Activated CD8-positive, alpha-beta T cell treated with anti-CD3 and anti-CD28 coated beads for 36 hours (primary cell): Measurements from ENCODE around the gene CACNA2D4. TPM values are rescaled to one million over a fixed set of nuclear protein-coding genes. Genes with fewer than 3 reads are reported as not detected.

ENCODE experiments used
- ATAC-seq: fragments of 200-7000 bp; cut with Tn5 transposase; one replicate; pipeline ENCODE4 v1.10.0; 2021; ENCODE audit warnings: mild to moderate bottlenecking, moderate library complexity
- CTCF ChIA-PET: fragments of 350-600 bp; sonication (Branson Sonifier 250); formaldehyde crosslinking; loops from one replicate; lab custom pipeline; 2021; ENCODE audit warnings: antibody characterized with exemption; lab: Charles Lee
- POLR2A ChIA-PET: fragments of 350-600 bp; sonication (Branson Sonifier 250); formaldehyde crosslinking; loops from one replicate; lab custom pipeline; 2021; ENCODE audit warnings: antibody characterized with exemption; lab: Charles Lee
- DNase-seq: peaks from one replicate; pipeline ENCODE4 v3.0.0-alpha.2; 2020
- H3K27ac Mint-ChIP-seq: one replicate; pipeline ENCODE4 v1.8.0; 2021; ENCODE audit warnings: mild to moderate bottlenecking, mixed read lengths
- H3K27me3 Mint-ChIP-seq: one replicate; pipeline ENCODE4 v1.8.0; 2021; ENCODE audit warnings: mixed read lengths
- H3K36me3 Mint-ChIP-seq: one replicate; pipeline ENCODE4 v1.8.0; 2021; ENCODE audit warnings: low read depth, mixed read lengths
- H3K4me1 Mint-ChIP-seq: one replicate; pipeline ENCODE4 v1.8.0; 2021; ENCODE audit warnings: low read depth, mixed read lengths
- H3K4me3 Mint-ChIP-seq: one replicate; pipeline ENCODE4 v1.8.0; 2021; ENCODE audit warnings: mild to moderate bottlenecking, moderate library complexity, mixed read lengths
- H3K9me3 Mint-ChIP-seq: one replicate; pipeline ENCODE4 v1.8.0; 2021; ENCODE audit warnings: mixed read lengths
- intact Hi-C: fragments of 100-400 bp; cut with micrococcal nuclease; formaldehyde crosslinking; loops from one replicate; pipeline ENCODE4 v1.10.0; 2022
- total RNA-seq, 2 experiments: library from RNA; stranded (reverse); gene quantifications; one replicate each; pipeline ENCODE4 v1.2.3, GENCODE V29; 2021
- TF ChIP-seq, protein P1 (sequence below): fragments of 200-600 bp; IDR thresholded peaks from one replicate; pipeline ENCODE4 v1.8.0; 2022; ENCODE audit warnings: antibody characterized with exemption, mild to moderate bottlenecking

Gene CACNA2D4
- total RNA-seq, 2 experiments from 2014 or later, result 4.2 to 4.3 TPM

DNA sequence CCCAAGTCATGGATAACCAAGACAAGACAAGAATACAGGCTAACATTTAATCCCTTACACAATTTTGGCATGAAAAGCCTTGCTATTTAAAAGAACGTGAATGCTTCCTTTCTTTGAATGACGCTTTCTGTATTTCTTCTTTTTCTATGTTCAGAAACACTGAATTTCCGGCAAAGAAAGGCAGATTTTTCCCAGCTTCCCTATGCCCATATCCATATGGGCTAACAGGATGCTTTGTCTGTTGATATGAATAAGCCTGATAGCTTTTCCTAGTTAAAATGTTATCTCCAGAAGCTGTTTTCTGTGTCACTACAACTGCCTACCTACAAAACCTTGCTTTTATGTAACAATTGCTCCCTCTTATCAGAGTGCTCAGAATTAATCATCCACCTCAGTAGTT, 38.3 kb upstream of the CACNA2D4 start:
- no peak for ATAC-seq
- no peaks in the 10 kb centered on the region for H3K27me3 Mint-ChIP-seq

DNA sequence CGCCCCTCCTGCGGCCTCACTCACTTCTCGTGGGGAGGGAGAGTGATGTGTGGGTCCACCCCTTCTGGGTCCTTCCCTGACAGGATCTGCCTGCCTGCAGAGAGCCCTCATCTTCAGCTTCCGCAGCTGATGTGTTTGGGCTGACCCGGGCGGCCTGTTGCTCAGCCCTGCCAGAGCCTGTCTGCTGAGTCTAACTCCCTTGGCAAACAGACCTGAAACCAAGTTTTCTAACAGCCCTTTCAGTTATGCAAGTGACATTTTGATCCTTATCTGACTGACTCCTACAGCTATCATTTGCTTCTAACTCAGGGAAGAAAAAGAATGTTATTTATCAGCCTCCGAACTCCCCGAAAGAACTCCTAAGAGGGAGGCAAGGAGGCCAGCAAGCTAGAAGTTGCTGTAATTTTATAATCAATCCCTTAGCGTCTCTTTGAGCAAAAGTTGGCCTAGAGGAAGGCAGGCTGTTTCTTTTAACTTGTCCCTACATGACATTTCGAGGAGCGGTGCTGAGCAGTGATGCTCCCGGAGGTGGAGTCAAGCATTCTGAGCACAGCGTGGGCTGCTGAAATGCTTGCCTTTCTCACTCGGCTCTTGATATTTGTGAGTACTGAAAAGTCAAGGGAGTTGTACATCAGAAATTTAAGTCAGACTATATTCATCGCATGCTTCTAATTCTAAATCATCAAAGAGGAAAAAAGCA, 31.5 kb upstream of the CACNA2D4 start:
- no peak for DNase-seq
- no peaks in the 10 kb centered on the region for H3K27me3 Mint-ChIP-seq
- ATAC-seq, result no peak
- no peak overlapping the region for H3K27ac Mint-ChIP-seq
- no peaks in the 10 kb centered on the region for H3K9me3 Mint-ChIP-seq
- peaks cover 38% of the 10 kb centered on the region for H3K36me3 Mint-ChIP-seq
- TF ChIP-seq, protein P1, sequence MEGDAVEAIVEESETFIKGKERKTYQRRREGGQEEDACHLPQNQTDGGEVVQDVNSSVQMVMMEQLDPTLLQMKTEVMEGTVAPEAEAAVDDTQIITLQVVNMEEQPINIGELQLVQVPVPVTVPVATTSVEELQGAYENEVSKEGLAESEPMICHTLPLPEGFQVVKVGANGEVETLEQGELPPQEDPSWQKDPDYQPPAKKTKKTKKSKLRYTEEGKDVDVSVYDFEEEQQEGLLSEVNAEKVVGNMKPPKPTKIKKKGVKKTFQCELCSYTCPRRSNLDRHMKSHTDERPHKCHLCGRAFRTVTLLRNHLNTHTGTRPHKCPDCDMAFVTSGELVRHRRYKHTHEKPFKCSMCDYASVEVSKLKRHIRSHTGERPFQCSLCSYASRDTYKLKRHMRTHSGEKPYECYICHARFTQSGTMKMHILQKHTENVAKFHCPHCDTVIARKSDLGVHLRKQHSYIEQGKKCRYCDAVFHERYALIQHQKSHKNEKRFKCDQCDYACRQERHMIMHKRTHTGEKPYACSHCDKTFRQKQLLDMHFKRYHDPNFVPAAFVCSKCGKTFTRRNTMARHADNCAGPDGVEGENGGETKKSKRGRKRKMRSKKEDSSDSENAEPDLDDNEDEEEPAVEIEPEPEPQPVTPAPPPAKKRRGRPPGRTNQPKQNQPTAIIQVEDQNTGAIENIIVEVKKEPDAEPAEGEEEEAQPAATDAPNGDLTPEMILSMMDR, result no peak
- H3K4me1 Mint-ChIP-seq, result peaks cover 2% of the 10 kb centered on the region
- intact Hi-C loops, result no loop called here
- H3K4me3 Mint-ChIP-seq, result no peak overlapping the region
- ChIA-PET POLR2A (no interaction called here), CTCF (interaction anchor here (1.0 to 2.2 kb wide), 4 partner anchors 10 to 315 kb away, joined by 3 to 20 read pairs (median 4); no protein-coding TSS in a partner anchor)

More for the DNA sequence above, 38.3 kb upstream of the CACNA2D4 start:
- Mint-ChIP-seq H3K36me3 (peaks cover 25% of the 10 kb centered on the region), H3K9me3 (no peaks in the 10 kb centered on the region), H3K27ac (no peak overlapping the region), H3K4me1 (no peaks in the 10 kb centered on the region), H3K4me3 (no peak overlapping the region)
- ChIA-PET POLR2A (interaction anchor here (1.0 kb wide), 1 partner anchor 157 kb away, joined by 3 read pairs; no protein-coding TSS in a partner anchor), CTCF (interaction anchor here (0.6 to 2.5 kb wide), 3 partner anchors 17 to 117 kb away, joined by 3 to 14 read pairs (median 3); no protein-coding TSS in a partner anchor)
- intact Hi-C loops, result no loop called here
- no peak for DNase-seq
- TF ChIP-seq, protein P1, result no peak

DNA sequence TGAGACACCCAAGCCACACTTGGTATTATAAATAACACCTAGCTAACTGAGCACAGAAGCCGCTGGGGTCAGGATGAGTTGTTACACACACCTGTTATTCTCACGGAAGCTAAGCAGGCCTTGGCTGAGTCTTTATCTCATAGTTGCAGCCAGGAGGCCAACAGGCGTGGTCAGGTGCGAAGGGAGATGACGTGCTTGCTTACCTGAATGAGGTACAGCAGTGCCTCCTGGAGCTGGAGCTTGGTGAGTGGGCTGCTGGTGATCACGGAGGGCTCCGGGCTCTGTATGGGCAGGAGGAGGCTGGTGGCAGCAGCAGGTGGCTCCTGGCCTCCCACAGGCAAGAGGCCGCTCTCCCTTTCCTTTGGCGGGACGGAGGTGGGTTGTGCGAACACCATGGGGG, 30.4 kb upstream of the CACNA2D4 start:
- H3K4me1 Mint-ChIP-seq, result peaks cover 2% of the 10 kb centered on the region
- ChIA-PET CTCF (interaction anchor here (0.9 to 2.2 kb wide), 5 partner anchors 9 to 314 kb away, joined by 3 to 20 read pairs (median 3); no protein-coding TSS in a partner anchor), POLR2A (no interaction called here)
- H3K27ac Mint-ChIP-seq, result no peak overlapping the region
- ATAC-seq, result no peak
- TF ChIP-seq, protein P1, result no peak
- no peaks in the 10 kb centered on the region for H3K27me3 Mint-ChIP-seq
- H3K4me3 Mint-ChIP-seq, result no peak overlapping the region
- peaks cover 49% of the 10 kb centered on the region for H3K36me3 Mint-ChIP-seq
- DNase-seq, result no peak
- H3K9me3 Mint-ChIP-seq, result no peaks in the 10 kb centered on the region
- intact Hi-C loops, result no loop called here

DNA sequence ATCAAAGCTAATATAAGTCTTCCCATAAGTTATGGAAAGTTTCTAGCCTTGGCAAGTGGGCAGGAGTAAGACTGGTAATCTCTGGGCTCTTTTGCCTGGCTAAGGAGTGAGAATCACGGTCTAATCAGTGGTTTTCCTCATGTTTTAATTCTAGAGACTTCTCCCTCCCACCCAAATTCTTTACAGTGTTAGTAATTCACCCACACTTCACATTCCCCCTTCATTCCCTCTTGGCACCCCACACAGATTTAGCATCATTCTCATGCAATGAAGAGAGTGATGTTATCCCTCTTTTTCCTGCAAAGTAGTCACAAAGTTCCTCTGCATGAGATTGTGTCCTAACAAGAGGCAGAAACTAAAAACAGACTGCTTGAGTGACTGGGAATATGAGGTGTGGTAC, 28.6 kb upstream of the CACNA2D4 start:
- intact Hi-C loops, result no loop called here
- POLR2A ChIA-PET, result no interaction called here

More for the DNA sequence above, 28.6 kb upstream of the CACNA2D4 start:
- Mint-ChIP-seq H3K9me3 (no peaks in the 10 kb centered on the region), H3K4me3 (no peak overlapping the region), H3K36me3 (peaks cover 46% of the 10 kb centered on the region), H3K27me3 (no peaks in the 10 kb centered on the region), H3K27ac (no peak overlapping the region), H3K4me1 (peaks cover 2% of the 10 kb centered on the region)
- TF ChIP-seq, protein P1, result no peak
- no peak for DNase-seq
- no peak for ATAC-seq
- CTCF ChIA-PET, result no interaction called here
